ENCODE measurements around the gene TMEM272. TPM values are rescaled to one million over a fixed set of nuclear protein-coding genes. Genes with fewer than 3 reads are reported as not detected.

The TMEM272 gene
- total RNA-seq, 1 experiment from 2014 or later = 0.14 TPM

- H3K4me1 Mint-ChIP-seq (ENCODE audit: low read depth, unreplicated experiment) = no peaks in the 10 kb centered on the region
- no peak for DNase-seq
- intact Hi-C loops (cut with micrococcal nuclease; ENCODE audit: unreplicated experiment) = no loop called here
- no peaks in the 10 kb centered on the region for H3K9me3 Mint-ChIP-seq (ENCODE audit: unreplicated experiment)
- BruUV-seq (replicated peaks) = no TSS peak
- H3K27ac Mint-ChIP-seq (ENCODE audit: unreplicated experiment) = no peak overlapping the region
- H3K36me3 Mint-ChIP-seq (ENCODE audit: insufficient read depth, unreplicated experiment) = no peaks in the 10 kb centered on the region
- no peaks in the 10 kb centered on the region for H3K9me3 ChIP-seq
- no peak for TF ChIP-seq CTCF (IDR thresholded peaks at IDR 0.05; ENCODE audit: insufficient read depth in 1 of 2, low read depth in 1 of 2, low read length in 1 of 2, severe bottlenecking in 1 of 2, unreplicated experiment in 1 of 2)
- POLR2A ChIA-PET = no interaction called here
- no peak overlapping the region for H3K4me3 Mint-ChIP-seq (ENCODE audit: unreplicated experiment)
- CTCF ChIA-PET = no interaction called here
- H3K4me3 ChIP-seq (ENCODE audit: low read depth, low read length) = no peak overlapping the region
- no peaks in the 10 kb centered on the region for H3K4me1 ChIP-seq
- no peaks in the 10 kb centered on the region for H3K36me3 ChIP-seq (ENCODE audit: control insufficient read depth, insufficient read depth, low read length)
- no peaks in the 10 kb centered on the region; the same call in 1 of the 2 replicates for H3K27me3 ChIP-seq (replicated peaks; ENCODE audit: control insufficient read depth, insufficient read depth, low read length)
- peaks cover 13% of the 10 kb centered on the region for H3K27me3 Mint-ChIP-seq (ENCODE audit: insufficient read depth, unreplicated experiment)
These were observed 21.1 kb downstream of the TMEM272 start for GRCh38 chr13:51823863-51824262.

GRCh38 chr13:51823359-51823758, 21.6 kb downstream of the TMEM272 start:
- Histone ChIP-seq H3K9me3 (no peaks in the 10 kb centered on the region), H3K36me3 (ENCODE audit: control insufficient read depth, insufficient read depth, low read length) (no peaks in the 10 kb centered on the region), H3K4me3 (ENCODE audit: low read depth, low read length) (no peak overlapping the region), H3K27me3 (replicated peaks; ENCODE audit: control insufficient read depth, insufficient read depth, low read length) (no peaks in the 10 kb centered on the region; the same call in 1 of the 2 replicates), H3K4me1 (no peaks in the 10 kb centered on the region)
- H3K27ac Mint-ChIP-seq (ENCODE audit: unreplicated experiment) = no peak overlapping the region
- BruUV-seq (replicated peaks) = no TSS peak
- no peak overlapping the region for H3K4me3 Mint-ChIP-seq (ENCODE audit: unreplicated experiment)
- H3K27me3 Mint-ChIP-seq (ENCODE audit: insufficient read depth, unreplicated experiment) = peaks cover 14% of the 10 kb centered on the region
- no peak for DNase-seq
- ChIA-PET CTCF (no interaction called here), POLR2A (no interaction called here)
- no peaks in the 10 kb centered on the region for H3K4me1 Mint-ChIP-seq (ENCODE audit: low read depth, unreplicated experiment)
- H3K9me3 Mint-ChIP-seq (ENCODE audit: unreplicated experiment) = no peaks in the 10 kb centered on the region
- no peaks in the 10 kb centered on the region for H3K36me3 Mint-ChIP-seq (ENCODE audit: insufficient read depth, unreplicated experiment)
- no peak for TF ChIP-seq CTCF (IDR thresholded peaks at IDR 0.05; ENCODE audit: insufficient read depth in 1 of 2, low read depth in 1 of 2, low read length in 1 of 2, severe bottlenecking in 1 of 2, unreplicated experiment in 1 of 2)
- intact Hi-C loops (cut with micrococcal nuclease; ENCODE audit: unreplicated experiment) = no loop called here

DNA sequence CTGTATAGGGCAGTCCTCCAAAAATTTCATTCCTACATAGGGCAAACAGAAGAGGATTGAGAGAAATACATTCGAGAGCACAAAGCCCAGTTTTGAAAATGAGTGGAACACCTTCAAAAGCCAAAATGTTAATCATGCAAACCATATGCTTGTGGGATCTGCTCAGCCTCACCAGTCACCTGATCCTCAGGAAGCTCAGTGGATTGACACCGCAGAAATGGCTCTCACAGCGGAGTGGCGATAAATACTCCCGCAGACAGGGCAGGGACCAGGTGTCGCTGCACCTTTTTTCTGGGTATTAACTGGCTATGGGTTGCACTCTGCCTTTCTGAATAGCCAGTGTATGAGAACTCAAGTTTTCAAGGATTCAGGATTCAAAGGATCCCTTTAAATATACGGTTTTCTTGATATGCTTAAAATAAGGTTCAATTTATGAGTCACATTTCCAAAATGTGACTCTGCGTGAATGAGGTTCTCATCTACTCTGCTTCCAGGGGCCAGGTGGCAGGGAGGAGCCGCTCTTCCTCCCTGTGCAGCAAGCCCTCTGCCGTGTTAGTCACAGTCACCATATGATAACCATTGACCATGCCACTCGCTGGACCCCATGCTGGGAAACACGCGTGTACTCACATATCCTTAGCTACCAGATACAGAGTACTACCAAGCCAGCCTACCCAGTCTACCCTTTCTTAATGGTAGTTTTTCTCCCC, 22.7 kb downstream of the TMEM272 start:
- no peak for TF ChIP-seq CTCF (IDR thresholded peaks at IDR 0.05; ENCODE audit: insufficient read depth in 1 of 2, low read depth in 1 of 2, low read length in 1 of 2, severe bottlenecking in 1 of 2, unreplicated experiment in 1 of 2)
- H3K9me3 Mint-ChIP-seq (ENCODE audit: unreplicated experiment) = no peaks in the 10 kb centered on the region
- no peak overlapping the region for H3K27ac Mint-ChIP-seq (ENCODE audit: unreplicated experiment)
- Histone ChIP-seq H3K4me1 (no peaks in the 10 kb centered on the region), H3K27me3 (replicated peaks; ENCODE audit: control insufficient read depth, insufficient read depth, low read length) (no peaks in the 10 kb centered on the region; the same call in 1 of the 2 replicates), H3K9me3 (no peaks in the 10 kb centered on the region), H3K36me3 (ENCODE audit: control insufficient read depth, insufficient read depth, low read length) (no peaks in the 10 kb centered on the region), H3K4me3 (ENCODE audit: low read depth, low read length) (no peak overlapping the region)
- H3K4me1 Mint-ChIP-seq (ENCODE audit: low read depth, unreplicated experiment) = no peaks in the 10 kb centered on the region
- H3K4me3 Mint-ChIP-seq (ENCODE audit: unreplicated experiment) = no peak overlapping the region
- CTCF ChIA-PET = no interaction called here
- H3K36me3 Mint-ChIP-seq (ENCODE audit: insufficient read depth, unreplicated experiment) = no peaks in the 10 kb centered on the region
- intact Hi-C loops (cut with micrococcal nuclease; ENCODE audit: unreplicated experiment) = no loop called here
- POLR2A ChIA-PET = interaction anchor here (0.5 kb wide), 1 partner anchor 96 kb away, joined by 8 read pairs; no protein-coding TSS in a partner anchor
- no peak for DNase-seq
- no TSS peak for BruUV-seq (replicated peaks)
- H3K27me3 Mint-ChIP-seq (ENCODE audit: insufficient read depth, unreplicated experiment) = peaks cover 18% of the 10 kb centered on the region
